Naive B cell (primary cell): Measurements from ENCODE around the gene EXOC6B. TPM values are rescaled to one million over a fixed set of nuclear protein-coding genes. Genes with fewer than 3 reads are reported as not detected.

Experiments used
- ATAC-seq, 2 donors: fragments of 150-1000 bp; cut with Tn5 transposase; 2 replicates each; pipeline ENCODE4 v1.10.0; 2021; ENCODE audit warnings: low read depth in 2 of 2, mild to moderate bottlenecking in 2 of 2, moderate library complexity in 2 of 2
- DNase-seq: peaks from one replicate; pipeline ENCODE4 v3.0.0; 2022
- H3K27ac Mint-ChIP-seq, 6 donors: one replicate each; pipeline ENCODE4 v1.8.0; 2020 to 2022; ENCODE audit warnings: mild to moderate bottlenecking in 6 of 6, mixed read lengths in 6 of 6, moderate library complexity in 5 of 6, inconsistent platforms in 2 of 6
- H3K27me3 Mint-ChIP-seq, 3 donors: one replicate each; pipeline ENCODE4 v1.8.0; 2021 to 2022; ENCODE audit warnings: mixed read lengths in 3 of 3, mild to moderate bottlenecking in 1 of 3
- H3K36me3 Mint-ChIP-seq, 2 donors: one replicate each; pipeline ENCODE4 v1.8.0; 2020 to 2022; ENCODE audit warnings: mixed read lengths in 2 of 2, inconsistent platforms in 1 of 2, mild to moderate bottlenecking in 1 of 2
- H3K4me1 Mint-ChIP-seq, 3 donors: one replicate each; pipeline ENCODE4 v1.8.0; 2020 to 2022; ENCODE audit warnings: mixed read lengths in 3 of 3, inconsistent platforms in 1 of 3, mild to moderate bottlenecking in 1 of 3, moderate library complexity in 1 of 3
- H3K4me3 Mint-ChIP-seq, 8 donors: one replicate each; pipeline ENCODE4 v1.8.0; 2020 to 2022; ENCODE audit warnings: mild to moderate bottlenecking in 8 of 8, mixed read lengths in 8 of 8, moderate library complexity in 8 of 8, inconsistent platforms in 2 of 8
- H3K9me3 Mint-ChIP-seq, 7 donors: one replicate each; pipeline ENCODE4 v1.8.0; 2020 to 2022; ENCODE audit warnings: mixed read lengths in 7 of 7, mild to moderate bottlenecking in 5 of 7, inconsistent platforms in 2 of 7, moderate library complexity in 1 of 7
- polyA plus RNA-seq, 6 donors: library from polyadenylated mRNA; unstranded; fragments of 300-500 nt; fragmentation: Illumina TruSeq; gene quantifications; one replicate each; pipeline ENCODE4 v1.2.3, GENCODE V29; 2021; ENCODE audit warnings: low read depth in 6 of 6

EXOC6B gene
- polyA plus RNA-seq, 6 donors from 2014 or later = 1.8 to 3.0 (median 2.6) TPM; not detected in 1

- no peak for DNase-seq
- ATAC-seq = no peak
- peaks cover 0 to under 1% of the 10 kb centered on the region in 2 donors for H3K36me3 Mint-ChIP-seq
Measured at GRCh38 chr2:72233211-72233610, 592.6 kb downstream of the EXOC6B start.

GRCh38 chr2:72222829-72223564, 602.8 kb downstream of the EXOC6B start:
- peaks cover 0 to 5% (median 3%) of the 10 kb centered on the region in 7 donors for H3K9me3 Mint-ChIP-seq
- peaks cover 0 to 10% (median 3%) of the 10 kb centered on the region in 3 donors for H3K27me3 Mint-ChIP-seq
- H3K4me3 Mint-ChIP-seq = no peak overlapping the region
- ATAC-seq (no peak), DNase-seq (no peak)
- no peak overlapping the region for H3K27ac Mint-ChIP-seq
- peaks cover 0 to 6% of the 10 kb centered on the region in 2 donors for H3K36me3 Mint-ChIP-seq
- H3K4me1 Mint-ChIP-seq = no peaks in the 10 kb centered on the region

More at GRCh38 chr2:72233211-72233610, 592.6 kb downstream of the EXOC6B start:
- no peak overlapping the region for H3K4me3 Mint-ChIP-seq
- H3K9me3 Mint-ChIP-seq = peaks cover 0 to 7% (median 0%) of the 10 kb centered on the region in 7 donors
- H3K27me3 Mint-ChIP-seq = peaks cover 0 to 6% (median 0%) of the 10 kb centered on the region in 3 donors
- H3K27ac Mint-ChIP-seq = peak overlapping the region in 2 of 6 donors; percentile 75 to 78
- H3K4me1 Mint-ChIP-seq = peaks cover 0 to 2% (median 0%) of the 10 kb centered on the region in 3 donors

GRCh38 chr2:72220170-72220569, 605.7 kb downstream of the EXOC6B start:
- Mint-ChIP-seq H3K27ac (no peak overlapping the region), H3K36me3 (no peaks in the 10 kb centered on the region), H3K4me3 (no peak overlapping the region), H3K27me3 (no peaks in the 10 kb centered on the region), H3K4me1 (no peaks in the 10 kb centered on the region), H3K9me3 (peaks cover 0 to 4% (median 0%) of the 10 kb centered on the region in 7 donors)
- DNase-seq (no peak), ATAC-seq (no peak)

GRCh38 chr2:72214429-72215143, 611.2 kb downstream of the EXOC6B start:
- no peak overlapping the region for H3K27ac Mint-ChIP-seq
- peaks cover 0 to 6% (median 0%) of the 10 kb centered on the region in 7 donors for H3K9me3 Mint-ChIP-seq
- H3K36me3 Mint-ChIP-seq = no peaks in the 10 kb centered on the region
- DNase-seq = no peak
- no peak for ATAC-seq
- H3K27me3 Mint-ChIP-seq = peaks cover 0 to 11% (median 0%) of the 10 kb centered on the region in 3 donors
- H3K4me1 Mint-ChIP-seq = no peaks in the 10 kb centered on the region
- H3K4me3 Mint-ChIP-seq = no peak overlapping the region

GRCh38 chr2:72212486-72212855, 613.4 kb downstream of the EXOC6B start:
- Mint-ChIP-seq H3K27ac (no peak overlapping the region), H3K36me3 (no peaks in the 10 kb centered on the region), H3K9me3 (peaks cover 0 to 6% (median 0%) of the 10 kb centered on the region in 7 donors), H3K4me1 (no peaks in the 10 kb centered on the region), H3K4me3 (no peak overlapping the region), H3K27me3 (peaks cover 0 to 11% (median 0%) of the 10 kb centered on the region in 3 donors)
- ATAC-seq (no peak), DNase-seq (no peak)

- Mint-ChIP-seq H3K27me3 (peaks cover 0 to 11% (median 0%) of the 10 kb centered on the region in 3 donors), H3K9me3 (peaks cover 0 to 6% (median 0%) of the 10 kb centered on the region in 7 donors), H3K4me1 (no peaks in the 10 kb centered on the region), H3K4me3 (no peak overlapping the region), H3K27ac (no peak overlapping the region), H3K36me3 (no peaks in the 10 kb centered on the region)
- ATAC-seq = no peak
- DNase-seq = no peak
Measured at GRCh38 chr2:72211777-72212485, 613.9 kb downstream of the EXOC6B start.

GRCh38 chr2:72211350-72211749, 614.5 kb downstream of the EXOC6B start:
- Mint-ChIP-seq H3K36me3 (no peaks in the 10 kb centered on the region), H3K27me3 (peaks cover 0 to 11% (median 0%) of the 10 kb centered on the region in 3 donors), H3K4me3 (no peak overlapping the region), H3K27ac (no peak overlapping the region), H3K4me1 (no peaks in the 10 kb centered on the region), H3K9me3 (peaks cover 0 to 6% (median 0%) of the 10 kb centered on the region in 7 donors)
- ATAC-seq = no peak
- no peak for DNase-seq

GRCh38 chr2:72210470-72210869, 615.4 kb downstream of the EXOC6B start:
- Mint-ChIP-seq H3K27me3 (peaks cover 0 to 11% (median 0%) of the 10 kb centered on the region in 3 donors), H3K36me3 (no peaks in the 10 kb centered on the region), H3K4me1 (no peaks in the 10 kb centered on the region), H3K9me3 (peaks cover 0 to 2% (median 0%) of the 10 kb centered on the region in 7 donors), H3K4me3 (no peak overlapping the region), H3K27ac (no peak overlapping the region)
- DNase-seq = no peak
- ATAC-seq = no peak

- ATAC-seq (no peak), DNase-seq (no peak)
- Mint-ChIP-seq H3K36me3 (no peaks in the 10 kb centered on the region), H3K27me3 (peaks cover 0 to 11% (median 0%) of the 10 kb centered on the region in 3 donors), H3K4me1 (peaks cover 0 to 3% (median 0%) of the 10 kb centered on the region in 3 donors), H3K9me3 (peaks cover 0 to 1% (median 0%) of the 10 kb centered on the region in 7 donors), H3K27ac (no peak overlapping the region), H3K4me3 (no peak overlapping the region)
Measured at GRCh38 chr2:72208225-72208624, 617.6 kb downstream of the EXOC6B start.

GRCh38 chr2:72207334-72207733, 618.5 kb downstream of the EXOC6B start:
- ATAC-seq = no peak
- Mint-ChIP-seq H3K9me3 (peaks cover 0 to 1% (median 0%) of the 10 kb centered on the region in 7 donors), H3K27ac (no peak overlapping the region), H3K27me3 (peaks cover 0 to 11% (median 0%) of the 10 kb centered on the region in 3 donors), H3K4me1 (peaks cover 0 to 3% (median 0%) of the 10 kb centered on the region in 3 donors), H3K4me3 (no peak overlapping the region), H3K36me3 (no peaks in the 10 kb centered on the region)
- no peak for DNase-seq

GRCh38 chr2:72205504-72205881, 620.3 kb downstream of the EXOC6B start:
- H3K27ac Mint-ChIP-seq = no peak overlapping the region
- no peaks in the 10 kb centered on the region for H3K36me3 Mint-ChIP-seq
- ATAC-seq (no peak), DNase-seq (no peak)
- H3K4me1 Mint-ChIP-seq = peaks cover 0 to 3% (median 0%) of the 10 kb centered on the region in 3 donors
- no peak overlapping the region for H3K4me3 Mint-ChIP-seq
- H3K27me3 Mint-ChIP-seq = peaks cover 0 to 6% (median 0%) of the 10 kb centered on the region in 3 donors
- no peaks in the 10 kb centered on the region for H3K9me3 Mint-ChIP-seq

- DNase-seq (no peak), ATAC-seq (no peak)
- Mint-ChIP-seq H3K36me3 (no peaks in the 10 kb centered on the region), H3K27ac (no peak overlapping the region), H3K9me3 (no peaks in the 10 kb centered on the region), H3K4me1 (peaks cover 0 to 3% (median 0%) of the 10 kb centered on the region in 3 donors), H3K27me3 (peaks cover 0 to 1% (median 0%) of the 10 kb centered on the region in 3 donors), H3K4me3 (no peak overlapping the region)
Measured at GRCh38 chr2:72204786-72205503, 620.9 kb downstream of the EXOC6B start.
